Measurements from ENCODE around the gene IP6K2.
"Not testable (repeated sequence)": the region's sequence is repeated elsewhere in the genome, so short reads cannot be mapped to it uniquely, and the experiment has no call there.

The IP6K2 gene, protein sequence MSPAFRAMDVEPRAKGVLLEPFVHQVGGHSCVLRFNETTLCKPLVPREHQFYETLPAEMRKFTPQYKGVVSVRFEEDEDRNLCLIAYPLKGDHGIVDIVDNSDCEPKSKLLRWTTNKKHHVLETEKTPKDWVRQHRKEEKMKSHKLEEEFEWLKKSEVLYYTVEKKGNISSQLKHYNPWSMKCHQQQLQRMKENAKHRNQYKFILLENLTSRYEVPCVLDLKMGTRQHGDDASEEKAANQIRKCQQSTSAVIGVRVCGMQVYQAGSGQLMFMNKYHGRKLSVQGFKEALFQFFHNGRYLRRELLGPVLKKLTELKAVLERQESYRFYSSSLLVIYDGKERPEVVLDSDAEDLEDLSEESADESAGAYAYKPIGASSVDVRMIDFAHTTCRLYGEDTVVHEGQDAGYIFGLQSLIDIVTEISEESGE

DNA sequence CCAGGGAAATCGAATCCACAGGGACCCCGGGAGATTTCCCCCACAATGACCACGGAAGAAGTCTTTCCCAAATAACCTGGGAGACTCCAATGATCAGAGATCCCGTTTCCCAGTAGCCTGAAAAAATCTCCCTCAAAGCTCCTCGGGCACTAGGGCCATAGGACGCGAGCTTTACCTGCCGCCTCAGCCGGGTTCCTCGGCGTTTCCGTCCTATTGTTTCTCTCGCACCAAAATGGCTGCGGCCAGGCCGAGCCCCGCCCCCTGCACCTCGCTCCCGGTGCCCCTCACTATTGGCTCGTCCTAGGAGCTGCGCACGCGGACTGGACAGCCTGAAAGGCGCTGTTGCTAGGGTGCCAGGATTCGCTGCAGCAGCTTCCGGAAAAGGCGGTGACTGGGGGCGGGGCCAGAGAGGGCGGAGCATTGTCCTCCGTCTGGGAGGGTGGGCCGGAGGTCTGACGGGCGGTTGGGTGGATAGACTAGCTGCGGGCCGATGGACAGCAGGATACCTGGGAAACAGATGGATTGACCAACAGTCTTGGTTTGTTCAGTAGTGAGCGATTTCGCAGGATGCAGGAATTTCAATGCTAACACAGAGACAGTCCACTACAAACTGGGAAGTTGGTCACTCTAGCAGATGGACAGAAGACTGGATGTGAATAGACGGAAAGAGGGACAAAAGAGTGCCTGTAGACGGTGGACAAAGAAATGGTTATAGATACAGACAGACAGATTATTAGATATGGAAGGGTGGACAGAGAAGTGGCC lies at the start of gene IP6K2:
TSS of gene IP6K2 (minus strand) at position 240 of the 765 bp plus-strand sequence. CDS start 21,930 bp downstream, outside the sequence.
- DNase-seq, result peak; percentile 98

DNA sequence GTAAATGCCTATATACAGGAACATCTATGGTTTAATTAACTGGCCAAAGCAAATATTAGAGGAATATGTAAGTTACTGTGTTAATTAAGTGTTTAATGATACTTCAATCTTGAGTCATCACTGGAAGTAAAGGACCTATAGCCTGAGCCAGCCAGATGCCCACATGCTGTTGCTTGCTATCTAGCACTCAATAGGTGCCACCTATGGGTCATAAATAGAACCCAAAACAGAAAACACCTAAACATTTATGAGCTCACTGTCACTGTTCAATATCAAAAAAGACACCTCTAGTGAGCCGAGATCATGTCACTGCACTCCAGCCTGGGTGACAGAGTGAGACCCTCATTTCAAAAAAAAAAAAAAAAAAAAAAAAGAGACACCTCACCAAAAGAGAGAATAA lies 48.4 kb upstream of the IP6K2 start:
- DNase-seq, result peak; percentile 10

DNA sequence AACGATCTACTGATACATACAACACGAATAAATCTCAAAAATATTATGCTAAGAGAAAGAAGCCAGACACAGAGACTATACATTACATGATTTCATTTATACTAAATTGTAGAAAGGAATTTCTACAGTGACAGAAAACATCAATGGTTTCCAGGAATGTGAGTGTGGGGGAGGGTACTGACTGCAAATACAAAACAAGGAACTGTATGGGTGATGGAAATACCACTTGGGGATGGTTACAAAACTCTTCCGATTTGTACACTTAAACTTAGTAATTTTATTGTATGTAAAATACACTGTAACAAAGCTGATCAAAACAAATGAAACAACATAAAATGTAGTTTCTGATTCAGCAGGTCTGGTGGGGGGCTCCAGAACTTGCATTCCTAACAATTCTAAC lies 45.8 kb upstream of the IP6K2 start:
- DNase-seq, result no peak

DNA sequence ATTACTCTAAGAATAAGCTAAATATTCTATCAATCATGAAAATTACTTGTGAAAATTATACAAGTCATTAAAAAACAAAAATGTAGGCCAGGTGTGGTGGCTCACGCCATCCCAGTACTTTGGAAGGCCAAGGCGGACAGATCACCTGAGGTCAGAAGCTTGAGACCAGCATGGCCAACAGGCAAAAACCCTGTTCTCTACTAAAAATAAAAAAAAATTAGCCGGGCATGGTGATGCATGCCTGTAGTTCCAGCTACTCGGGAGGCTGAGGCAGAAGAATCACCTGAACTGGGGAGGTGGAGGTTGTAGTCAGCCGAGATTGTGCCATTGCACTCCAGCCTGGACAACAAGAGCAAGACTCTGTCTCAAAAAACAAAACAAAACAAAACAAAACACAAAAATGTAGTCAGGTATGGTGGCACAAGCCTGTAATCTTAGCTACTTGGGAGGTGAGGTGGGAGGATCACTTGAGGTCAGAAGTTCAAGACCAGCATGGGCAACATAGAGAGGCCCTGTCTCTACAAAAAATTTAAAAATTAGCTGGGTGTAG lies 43.0 kb upstream of the IP6K2 start:
- DNase-seq, result not testable (repeated sequence)

DNA sequence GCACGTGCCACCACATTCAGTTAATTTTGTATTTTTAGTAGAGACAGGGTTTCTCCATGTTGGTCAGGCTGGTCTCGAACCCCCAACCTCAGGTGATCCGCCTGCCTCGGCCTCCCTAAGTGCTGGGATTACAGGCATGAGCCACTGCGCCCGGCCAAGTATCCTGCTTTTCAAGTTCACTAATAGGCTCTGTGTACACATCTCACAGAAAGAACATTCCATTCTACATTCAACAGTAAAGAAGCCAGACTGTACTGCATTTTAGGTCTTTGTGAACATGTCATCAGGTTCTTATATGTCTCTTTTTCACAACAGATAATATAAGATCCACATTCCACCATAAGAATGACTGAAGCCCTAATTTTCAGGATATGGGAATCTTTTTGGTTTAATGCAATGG lies 42.5 kb upstream of the IP6K2 start:
- DNase-seq, result not testable (repeated sequence)

DNA sequence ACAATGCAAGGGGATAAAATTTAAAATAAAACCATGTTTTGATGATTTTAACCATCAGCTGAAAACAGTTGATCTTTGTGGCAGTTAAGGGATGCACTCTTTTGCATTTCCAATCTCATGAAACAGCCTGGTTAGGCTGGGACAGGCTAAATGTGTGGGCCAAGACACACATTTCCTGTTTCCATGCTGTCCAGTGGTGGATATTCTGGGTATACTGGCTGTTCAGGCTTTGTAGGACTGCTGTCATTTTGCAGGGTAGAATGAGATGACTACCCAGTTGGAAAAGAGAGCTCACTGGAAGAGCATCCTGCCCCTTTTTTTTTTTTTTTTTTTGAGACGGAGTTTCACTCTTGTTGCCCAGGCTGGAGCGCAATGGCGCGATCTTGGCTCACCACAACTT lies 42.0 kb upstream of the IP6K2 start:
- DNase-seq, result no peak

DNA sequence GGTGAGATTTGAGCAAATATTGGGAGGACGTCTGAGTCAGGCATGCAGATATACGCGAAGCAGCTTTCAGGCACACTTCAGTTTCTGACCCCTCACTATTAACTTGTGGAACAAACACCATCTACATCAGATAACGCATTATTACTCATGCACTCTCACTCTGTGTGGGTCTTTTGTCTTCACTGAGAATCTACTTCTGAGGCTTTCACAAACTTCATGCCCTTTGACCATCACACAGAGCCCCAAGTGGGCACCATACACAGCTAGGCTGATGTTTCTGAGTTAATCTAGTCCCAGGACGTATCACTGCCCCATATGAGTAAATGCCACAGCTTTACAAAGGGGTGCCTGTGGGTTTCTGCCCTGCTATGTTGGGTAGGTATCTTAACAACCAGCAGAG lies 39.6 kb upstream of the IP6K2 start:
- no peak for DNase-seq

DNA sequence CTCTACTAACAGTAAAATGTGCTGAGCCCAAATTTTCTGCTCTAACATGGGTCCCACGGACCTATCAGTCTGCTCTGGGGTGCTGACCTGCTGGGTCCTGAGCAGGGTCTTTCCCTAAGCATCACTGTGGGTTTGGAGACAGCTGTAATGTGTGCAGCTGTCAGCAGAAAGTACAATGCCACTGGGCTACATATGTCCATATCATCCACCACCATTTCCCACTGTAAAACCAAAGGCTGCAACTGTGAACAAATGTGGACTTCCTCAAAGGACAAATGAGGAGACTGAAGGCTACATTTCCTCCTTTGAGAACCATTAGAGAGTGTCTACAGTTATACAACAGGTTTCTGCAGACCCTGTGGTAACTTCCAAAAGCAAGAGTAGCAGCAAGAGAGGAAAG lies 33.8 kb upstream of the IP6K2 start:
- DNase-seq, result no peak

DNA sequence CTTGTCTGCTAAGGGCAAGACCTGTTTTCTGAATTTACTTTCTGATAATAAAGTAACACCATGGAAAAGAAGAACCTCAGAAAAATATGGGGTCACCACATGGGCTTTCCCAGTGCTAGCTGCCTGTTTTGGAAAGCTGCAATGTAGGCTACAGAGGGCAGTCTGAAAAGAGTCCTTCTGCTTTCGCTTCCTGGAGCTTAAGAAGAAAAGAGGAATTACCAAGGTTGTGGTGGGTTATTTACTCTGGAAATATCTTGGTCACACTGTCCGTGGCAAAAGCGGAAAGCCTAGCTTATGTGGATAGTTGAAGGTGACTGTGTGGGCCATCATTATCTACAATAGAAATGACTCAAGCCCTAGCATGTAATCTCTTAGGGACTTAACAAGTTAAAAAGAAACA lies 31.7 kb upstream of the IP6K2 start:
- DNase-seq, result no peak

DNA sequence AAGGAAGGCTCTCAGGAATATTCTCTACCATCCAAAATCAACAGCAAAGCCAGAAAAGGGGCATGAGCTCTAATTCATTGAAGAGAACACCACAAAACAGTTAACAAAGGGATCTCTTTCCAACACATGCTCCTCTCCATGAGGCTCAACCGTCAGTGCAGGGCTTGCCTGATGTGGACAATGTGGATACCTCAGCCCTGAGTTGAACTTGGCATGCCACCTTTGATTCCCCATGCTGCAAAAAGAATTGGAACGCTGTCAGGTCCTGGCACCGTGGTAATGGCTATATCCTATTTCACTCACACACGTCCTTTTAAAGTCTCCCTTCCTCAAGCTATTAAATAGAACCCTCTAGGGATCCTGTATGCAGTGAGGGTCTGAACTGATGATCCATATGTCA lies 30.7 kb upstream of the IP6K2 start:
- DNase-seq, result no peak

DNA sequence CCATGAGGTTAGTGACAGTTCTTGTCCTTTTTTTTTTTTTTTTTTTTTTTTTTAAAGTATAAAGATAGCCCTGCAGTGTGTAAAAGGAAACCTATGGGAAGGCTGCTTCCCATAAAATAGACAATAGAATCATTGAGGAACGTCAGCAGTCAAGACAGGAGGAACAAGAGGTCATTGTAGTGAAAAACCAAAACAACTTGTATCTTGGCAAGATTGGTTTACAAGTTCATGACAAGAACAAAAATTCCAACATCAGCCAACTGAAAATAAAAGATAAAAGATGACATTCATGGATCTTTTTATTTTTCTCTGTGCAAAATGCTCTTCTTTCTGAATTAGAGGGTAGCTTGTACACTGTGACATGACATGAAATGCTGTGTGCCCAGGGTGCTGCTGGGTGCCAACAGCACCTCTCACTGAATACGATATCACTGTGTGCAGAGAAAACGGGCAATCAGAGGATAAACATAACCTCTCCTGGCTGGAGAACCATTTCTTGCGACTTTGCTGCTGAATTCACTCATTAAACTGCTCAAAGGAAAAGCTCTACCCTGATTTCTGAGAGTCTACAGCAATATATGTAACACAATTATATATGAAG lies 30.1 kb upstream of the IP6K2 start:
- DNase-seq, result no peak

DNA sequence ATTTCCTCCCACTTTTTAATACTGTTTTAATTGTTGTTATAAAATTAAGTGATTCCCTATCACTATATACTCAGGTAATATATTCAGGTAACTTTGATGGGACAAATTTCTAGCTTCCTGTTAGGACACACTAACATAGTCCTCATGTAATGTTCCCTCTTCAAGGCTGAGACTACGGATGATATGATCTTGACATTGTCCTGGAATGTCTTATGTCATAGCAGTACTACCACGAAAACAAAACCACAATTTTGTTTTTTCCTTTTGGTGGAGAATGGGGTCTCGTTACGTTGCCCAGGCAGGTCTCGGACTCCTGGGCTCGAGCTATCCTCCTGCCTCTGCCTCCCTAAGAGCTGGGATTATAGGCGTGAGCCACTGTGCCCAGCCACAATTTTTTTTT lies 26.8 kb upstream of the IP6K2 start:
- DNase-seq, result no peak

DNA sequence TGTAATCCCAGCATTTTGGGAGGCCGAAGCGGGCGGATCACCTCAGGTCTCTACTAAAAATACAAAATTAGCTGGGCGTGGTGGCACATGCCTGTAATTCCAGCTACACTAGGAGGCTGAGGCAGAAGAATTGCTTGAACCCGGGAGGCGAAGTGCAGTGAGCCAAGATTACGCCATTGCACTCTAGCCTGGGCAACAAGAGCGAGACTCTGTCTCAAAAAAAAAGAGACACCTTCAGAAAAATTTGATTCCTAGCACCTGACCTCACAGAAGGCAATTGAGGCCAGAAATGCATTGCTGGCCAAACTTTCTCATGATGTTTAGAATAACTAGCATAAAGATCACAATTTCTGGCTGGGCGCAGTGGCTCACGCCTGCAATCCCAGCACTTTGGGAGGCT lies 24.2 kb upstream of the IP6K2 start:
- not testable (repeated sequence) for DNase-seq

DNA sequence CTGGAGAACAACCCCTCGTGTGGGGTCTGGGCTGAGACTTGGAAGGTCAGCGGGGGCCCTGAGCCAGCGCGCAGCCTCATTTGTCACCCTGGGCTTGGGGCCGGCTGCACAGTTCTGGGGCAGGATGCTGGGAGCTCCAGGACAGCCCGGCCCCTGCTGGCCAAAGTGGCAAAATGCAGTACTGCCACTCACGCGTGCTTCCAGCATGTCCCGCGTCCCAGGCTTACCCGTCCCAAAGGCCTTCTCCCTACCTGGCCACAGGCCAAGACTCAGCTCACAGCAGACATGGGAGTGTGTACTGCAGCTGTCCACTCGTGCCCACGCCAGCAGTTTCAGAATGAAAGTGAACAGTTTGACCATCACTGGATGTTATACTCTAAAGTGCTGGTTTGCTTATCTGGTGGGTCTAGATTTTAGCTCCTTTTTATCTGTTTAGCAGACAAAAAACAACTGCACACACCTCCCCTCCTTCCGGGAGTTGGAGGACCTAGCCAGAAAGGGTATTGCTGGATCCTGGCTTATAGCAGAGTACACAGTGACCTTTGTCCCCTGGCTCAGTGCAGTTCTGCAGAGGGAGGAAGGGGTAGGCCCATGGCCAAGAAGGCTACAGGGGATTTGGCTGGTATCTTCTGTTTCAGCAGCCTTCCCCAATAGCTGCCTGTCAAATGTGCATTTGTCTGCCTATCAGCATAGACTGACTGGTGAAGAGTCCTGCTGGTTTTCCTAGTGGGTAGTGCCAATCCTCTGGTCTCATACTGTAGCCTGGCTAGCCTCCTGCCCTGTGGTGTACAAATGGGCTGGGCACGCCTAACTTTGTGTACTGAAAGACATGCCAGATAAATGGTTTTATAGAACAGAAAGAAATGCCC lies 23.2 kb upstream of the IP6K2 start:
- peak; percentile 44 for DNase-seq

DNA sequence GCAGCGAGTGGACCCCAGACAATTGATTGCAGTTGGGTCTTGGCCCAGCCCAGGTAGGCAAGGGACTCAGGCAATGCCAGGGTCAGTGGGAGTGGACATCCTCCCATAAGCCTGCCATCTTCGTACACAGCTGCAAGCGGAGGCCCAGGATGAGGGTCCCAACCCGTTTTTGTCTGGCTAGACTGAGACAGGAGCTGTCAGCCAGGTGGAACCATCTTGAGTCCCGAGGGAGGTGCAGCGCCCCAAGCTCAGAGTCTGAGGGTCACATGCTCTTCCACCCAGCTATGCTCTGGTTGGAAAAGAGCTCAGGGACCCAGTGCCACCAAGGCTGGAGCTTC lies 22.6 kb upstream of the IP6K2 start:
- DNase-seq, result no peak

DNA sequence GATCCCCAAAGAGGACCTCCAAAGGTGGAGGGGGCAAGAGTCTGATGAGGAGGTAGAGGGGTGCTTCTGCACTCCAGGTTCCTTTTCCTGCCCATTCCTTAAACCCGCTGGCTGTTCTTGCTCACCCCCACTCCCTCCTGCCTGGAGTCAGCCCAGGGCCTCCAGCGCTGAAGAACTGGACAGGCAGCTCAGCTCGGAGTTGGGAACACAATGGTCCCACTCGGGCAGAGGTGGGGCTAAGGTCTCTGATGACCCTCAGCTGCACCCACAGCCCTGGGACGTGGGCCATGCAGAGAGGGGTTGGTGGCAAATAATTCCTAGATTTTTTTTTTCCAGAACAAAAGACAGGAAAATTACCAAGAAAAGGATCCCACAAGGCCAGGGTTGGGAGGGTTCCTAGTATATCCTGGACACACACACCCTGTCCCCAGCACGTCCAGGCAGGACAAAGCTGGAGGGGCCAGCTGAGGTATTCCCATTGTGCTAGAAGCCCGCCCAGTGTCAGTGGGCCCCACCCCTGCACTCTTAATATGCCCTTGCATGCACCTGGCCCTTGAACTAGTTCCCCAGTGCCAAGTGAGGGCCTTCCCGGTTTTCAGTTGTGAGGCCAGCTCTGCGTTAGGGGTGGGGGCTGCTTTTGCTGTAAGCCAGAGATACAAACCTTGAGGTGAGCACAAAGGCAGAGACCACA lies 22.1 kb upstream of the IP6K2 start:
- no peak for DNase-seq

DNA sequence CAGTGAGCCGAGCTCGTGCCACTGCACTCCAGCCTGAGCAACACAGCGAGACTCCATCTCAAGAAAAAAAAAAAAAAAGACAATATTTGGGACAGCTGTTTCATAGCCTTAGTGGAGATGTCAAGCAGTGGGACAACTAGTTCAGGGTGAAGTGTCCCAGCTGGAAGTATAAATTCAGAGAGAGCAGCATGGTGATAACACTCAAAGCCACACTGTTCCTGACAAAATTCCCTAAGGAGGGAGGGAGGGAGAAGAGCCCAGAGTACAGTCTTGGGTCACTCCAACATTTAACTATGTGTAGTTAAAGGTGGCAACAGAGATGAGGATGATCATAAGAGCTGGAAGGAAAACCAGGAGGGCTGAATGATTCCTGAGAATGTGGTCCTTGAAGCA lies 21.1 kb upstream of the IP6K2 start:
- no peak for DNase-seq

DNA sequence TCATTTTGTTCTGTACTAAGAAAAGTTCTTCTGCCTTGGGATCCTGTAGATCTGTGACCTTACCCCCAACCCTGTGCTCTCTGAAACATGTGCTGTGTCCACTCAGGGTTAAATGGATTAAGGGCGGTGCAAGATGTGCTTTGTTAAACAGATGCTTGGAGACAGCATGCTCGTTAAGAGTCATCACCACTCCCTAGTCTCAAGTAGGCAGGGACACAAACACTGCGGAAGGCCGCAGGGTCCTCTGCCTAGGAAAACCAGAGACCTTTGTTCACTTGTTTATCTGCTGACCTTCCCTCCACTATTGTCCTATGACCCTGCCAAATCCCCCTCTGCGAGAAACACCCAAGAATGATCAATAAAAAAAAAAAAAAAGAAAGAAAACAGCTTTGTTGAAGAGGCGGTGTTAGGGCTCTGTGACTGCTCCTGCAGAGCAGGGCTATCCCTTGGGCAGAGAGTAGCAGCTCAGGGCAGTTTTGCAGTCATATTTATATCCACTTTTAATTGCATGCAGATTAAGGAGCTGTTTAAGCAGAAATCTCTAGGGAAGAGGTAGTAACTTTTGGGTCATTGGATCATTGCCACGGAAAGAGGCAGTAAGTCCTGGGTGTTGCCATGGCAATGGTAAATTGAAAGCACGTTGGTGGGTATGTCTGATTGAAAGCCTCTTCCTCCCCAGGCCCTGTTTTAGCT lies 18.2 kb upstream of the IP6K2 start:
- DNase-seq, result not testable (repeated sequence)

DNA sequence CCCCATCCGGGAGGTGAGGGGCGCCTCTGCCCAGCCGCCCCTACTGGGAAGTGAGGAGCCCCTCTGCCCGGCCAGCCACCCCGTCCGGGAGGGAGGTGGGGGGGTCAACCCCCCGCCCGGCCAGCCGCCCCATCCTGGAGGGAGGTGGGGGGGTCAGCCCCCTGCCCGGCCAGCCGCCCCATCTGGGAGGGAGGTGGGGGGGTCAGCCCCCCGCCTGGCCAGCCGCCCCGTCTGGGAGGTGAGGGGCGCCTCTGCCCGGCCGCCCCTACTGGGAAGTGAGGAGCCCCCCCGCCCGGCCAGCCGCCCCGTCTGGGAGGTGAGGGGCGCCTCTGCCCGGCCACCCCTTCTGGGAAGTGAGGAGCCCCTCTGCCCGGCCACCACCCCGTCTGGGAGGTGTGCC lies 17.5 kb upstream of the IP6K2 start:
- not testable (repeated sequence) for DNase-seq

DNA sequence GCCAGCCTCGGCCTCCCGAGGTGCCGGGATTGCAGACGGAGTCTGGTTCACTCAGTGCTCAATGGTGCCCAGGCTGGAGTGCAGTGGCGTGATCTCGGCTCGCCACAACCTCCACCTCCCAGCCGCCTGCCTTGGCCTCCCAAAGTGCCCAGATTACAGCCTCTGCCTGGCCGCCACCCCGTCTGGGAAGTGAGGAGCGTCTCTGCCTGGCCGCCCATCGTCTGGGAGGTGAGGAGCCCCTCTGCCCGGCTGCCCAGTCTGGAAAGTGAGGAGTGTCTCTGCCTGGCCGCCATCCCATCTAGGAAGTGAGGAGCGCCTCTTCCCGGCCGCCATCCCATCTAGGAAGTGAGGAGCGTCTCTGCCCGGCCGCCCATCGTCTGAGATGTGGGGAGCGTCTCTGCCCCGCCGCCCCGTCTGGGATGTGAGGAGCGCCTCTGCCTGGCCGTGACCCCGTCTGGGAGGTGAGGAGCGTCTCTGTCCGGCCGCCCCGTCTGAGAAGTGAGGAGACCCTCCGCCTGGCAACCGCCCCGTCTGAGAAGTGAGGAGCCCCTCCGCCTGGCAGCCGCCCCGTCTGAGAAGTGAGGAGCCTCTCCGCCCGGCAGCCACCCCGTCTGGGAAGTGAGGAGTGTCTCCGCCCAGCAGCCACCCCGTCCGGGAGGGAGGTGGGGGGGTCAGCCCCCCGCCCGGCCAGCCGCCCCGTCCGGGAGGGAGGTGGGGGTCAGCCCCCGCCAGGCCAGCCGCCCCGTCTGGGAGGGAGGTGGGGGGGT lies 16.9 kb upstream of the IP6K2 start:
- DNase-seq, result not testable (repeated sequence)

DNA sequence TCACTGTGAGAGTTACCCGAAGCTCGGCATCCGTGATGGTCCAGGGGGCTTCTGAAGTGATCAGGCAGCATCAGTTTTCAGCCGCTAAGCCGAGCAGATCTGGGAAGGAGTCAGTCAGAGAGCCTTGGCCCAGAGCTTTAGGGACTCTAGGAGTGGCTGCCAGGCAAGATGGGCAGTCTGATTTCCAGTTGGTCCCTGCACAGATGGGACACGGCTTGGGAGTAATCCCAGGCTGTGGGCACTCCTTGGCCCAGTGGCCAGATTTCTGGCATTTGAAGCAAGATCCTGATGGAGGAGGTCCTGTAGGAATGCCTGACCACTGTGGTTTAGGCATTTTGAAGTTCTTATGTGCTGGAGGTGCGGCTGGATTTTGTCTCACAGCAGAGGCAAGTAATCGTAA lies 10.5 kb upstream of the IP6K2 start:
- DNase-seq, result no peak

All from CD4-positive, alpha-beta T cell treated with Interleukin-21 for 1 hour (primary cell).